Spleen (tissue), 11 donors: ENCODE results near the gene SHC4. TPM values are rescaled to one million over a fixed set of nuclear protein-coding genes. Genes with fewer than 3 reads are reported as not detected.

Experiments used
- DNase-seq: peaks from one replicate; pipeline ENCODE4 v3.0.0-alpha.2; 2020
- H3K27ac ChIP-seq, 8 donors: fragments of 200-600 bp; sonication (generic) in 7 of 8; 1 replicate in 4 of 8; 2 replicates in 4 of 8; pipeline versions ENCODE4 v1.5.0 to v1.8.0; 2016 to 2021; ENCODE audit warnings: inconsistent platforms in 4 of 8, mild to moderate bottlenecking in 4 of 8, moderate library complexity in 1 of 8
- H3K27me3 ChIP-seq, 7 donors: fragments of 200-600 bp; sonication (generic) in 6 of 7; replicated peaks in 1 of 7; 1 replicate in 4 of 7; 2 replicates in 3 of 7; pipeline versions ENCODE4 v1.5.0 to v1.8.0; 2016 to 2021; ENCODE audit warnings: inconsistent platforms in 3 of 7, mild to moderate bottlenecking in 1 of 7
- H3K36me3 ChIP-seq, 6 donors: fragments of 200-600 bp; sonication (generic) in 5 of 6; 1 replicate in 4 of 6; 2 replicates in 2 of 6; pipeline versions ENCODE4 v1.5.0 to v1.8.0; 2016 to 2021; ENCODE audit warnings: inconsistent platforms in 2 of 6
- H3K4me1 ChIP-seq, 6 donors: fragments of 200-600 bp; sonication (generic) in 5 of 6; 1 replicate in 3 of 6; 2 replicates in 3 of 6; pipeline versions ENCODE4 v1.5.0 to v1.8.0; 2016 to 2021; ENCODE audit warnings: inconsistent platforms in 3 of 6
- H3K4me3 ChIP-seq, 8 donors: fragments of 200-600 bp; sonication (generic) in 7 of 8; 1 replicate in 4 of 8; 2 replicates in 4 of 8; pipeline versions ENCODE4 v1.5.0 to v1.8.0; 2016 to 2021; ENCODE audit warnings: inconsistent platforms in 4 of 8, mild to moderate bottlenecking in 4 of 8, moderate library complexity in 2 of 8
- H3K9me3 ChIP-seq, 8 donors: fragments of 200-600 bp; sonication (generic) in 7 of 8; 1 replicate in 4 of 8; 2 replicates in 4 of 8; pipeline versions ENCODE4 v1.5.0 to v1.8.0; 2016 to 2021; ENCODE audit warnings: inconsistent platforms in 4 of 8
- POLR2A ChIP-seq, 3 donors: fragments of 450-650 bp; IDR thresholded peaks; one replicate each; pipeline ENCODE4 v1.5.1; 2017; ENCODE audit warnings: antibody characterized with exemption in 3 of 3, mild to moderate bottlenecking in 1 of 3
- POLR2AphosphoS5 ChIP-seq, 3 donors: sonication (generic); formaldehyde crosslinking; IDR thresholded peaks; one replicate each; pipeline ENCODE4 v1.5.1; 2017; ENCODE audit warnings: antibody characterized with exemption in 3 of 3
- WGBS, 5 donors: extraction: QIAGEN DNeasy Blood & Tissue Kit in 3 of 5; methylation state at CpG; one replicate each; pipeline versions ENCODE4 v1.1.5 to v1.1.7; 2013 to 2018; 5-methylcytosine and 5-hydroxymethylcytosine counted together
- intact Hi-C: fragments of 100-400 bp; cut with DNase I; formaldehyde crosslinking; loops from one replicate; pipeline ENCODE4 v1.15.0; 2023; ENCODE audit warnings: low total_unique reads
- polyA plus RNA-seq, 3 donors: library from polyadenylated mRNA; stranded (reverse); fragments of 200-250 nt; gene quantifications; one replicate each; pipeline ENCODE4 v1.2.1, GENCODE V29; 2013
- total RNA-seq, 7 donors: library from RNA; depleted of rRNA in 3 of 7; stranded (reverse); fragments of >200 nt in 3 of 7; fragmentation: NEBNext Ultra II Directional in 4 of 7; extraction: Animal tissue kit (Norgen Biotek cat#: 25700) in 4 of 7; gene quantifications; one replicate each; pipeline versions ENCODE4 v1.1.0 to v1.2.1, GENCODE V29; 2016 to 2021
- TF ChIP-seq, protein P1 (sequence below), 11 experiments: fragments of 200-600 bp in 7 of 11; fragments of 450-650 bp in 4 of 11; sonication (generic) in 4 of 11; IDR thresholded peaks in 8 of 11; conservative IDR thresholded peaks in 3 of 11; 1 replicate in 7 of 11; 2 replicates in 4 of 11; pipeline versions ENCODE4 v1.4.0 to v1.8.0; 2016 to 2021; ENCODE audit warnings: antibody characterized with exemption in 11 of 11, inconsistent platforms in 4 of 11, mild to moderate bottlenecking in 1 of 11
- donor health status: healthy with polysubstance abuse.
- donor health status: DM: no; HTN: no; CAD: no; lungs with moderate emphysema.
- donor health status: DM: no; HTN: no; CAD: no.
- donor health status: Bipolar disorder and iron deficiency.
- donor health status: healthy.
- donor health status: DM: no; HTN: no; CAD: no.
- donor health status: DM: yes; HTN: yes; CAD: no.

Gene SHC4
- total and polyA plus RNA-seq, 10 donors: 0.20 to 0.42 (median 0.27) TPM; not detected in 5

GRCh38 chr15:48946074-48946839 lies 17.5 kb downstream of the SHC4 start:
- Histone ChIP-seq H3K4me1 (no peaks in the 10 kb centered on the region), H3K27me3 (no peaks in the 10 kb centered on the region), H3K36me3 (no peaks in the 10 kb centered on the region), H3K9me3 (no peaks in the 10 kb centered on the region), H3K27ac (no peak overlapping the region), H3K4me3 (no peak overlapping the region)
- intact Hi-C loops: no loop called here
- no peak for TF ChIP-seq POLR2A (IDR thresholded peaks at IDR 0.05)
- TF ChIP-seq, protein P1, sequence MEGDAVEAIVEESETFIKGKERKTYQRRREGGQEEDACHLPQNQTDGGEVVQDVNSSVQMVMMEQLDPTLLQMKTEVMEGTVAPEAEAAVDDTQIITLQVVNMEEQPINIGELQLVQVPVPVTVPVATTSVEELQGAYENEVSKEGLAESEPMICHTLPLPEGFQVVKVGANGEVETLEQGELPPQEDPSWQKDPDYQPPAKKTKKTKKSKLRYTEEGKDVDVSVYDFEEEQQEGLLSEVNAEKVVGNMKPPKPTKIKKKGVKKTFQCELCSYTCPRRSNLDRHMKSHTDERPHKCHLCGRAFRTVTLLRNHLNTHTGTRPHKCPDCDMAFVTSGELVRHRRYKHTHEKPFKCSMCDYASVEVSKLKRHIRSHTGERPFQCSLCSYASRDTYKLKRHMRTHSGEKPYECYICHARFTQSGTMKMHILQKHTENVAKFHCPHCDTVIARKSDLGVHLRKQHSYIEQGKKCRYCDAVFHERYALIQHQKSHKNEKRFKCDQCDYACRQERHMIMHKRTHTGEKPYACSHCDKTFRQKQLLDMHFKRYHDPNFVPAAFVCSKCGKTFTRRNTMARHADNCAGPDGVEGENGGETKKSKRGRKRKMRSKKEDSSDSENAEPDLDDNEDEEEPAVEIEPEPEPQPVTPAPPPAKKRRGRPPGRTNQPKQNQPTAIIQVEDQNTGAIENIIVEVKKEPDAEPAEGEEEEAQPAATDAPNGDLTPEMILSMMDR (IDR thresholded peaks at IDR 0.05 in 8 of 11, conservative IDR thresholded peaks at IDR 0.05 in 3 of 11): no peak
- no peak for TF ChIP-seq POLR2AphosphoS5 (IDR thresholded peaks at IDR 0.05)
- WGBS, 5 donors: 32 to 43% (median 40%) methylated on average over 5 of the region's 5 CpGs
- DNase-seq: no peak

- no peak for DNase-seq
- no peaks in the 10 kb centered on the region for H3K9me3 ChIP-seq
- no peak overlapping the region for H3K27ac ChIP-seq
- H3K27me3 ChIP-seq: no peaks in the 10 kb centered on the region
- WGBS, 5 donors: 45 to 94% (median 68%) methylated on average over 2 of the region's 2 CpGs
- intact Hi-C loops: no loop called here
- H3K4me3 ChIP-seq: no peak overlapping the region
- no peaks in the 10 kb centered on the region for H3K4me1 ChIP-seq
- no peaks in the 10 kb centered on the region for H3K36me3 ChIP-seq
- TF ChIP-seq POLR2A (IDR thresholded peaks at IDR 0.05) (no peak), POLR2AphosphoS5 (IDR thresholded peaks at IDR 0.05) (no peak)
- TF ChIP-seq, protein P1 (IDR thresholded peaks at IDR 0.05 in 8 of 11, conservative IDR thresholded peaks at IDR 0.05 in 3 of 11): no peak
Observed at GRCh38 chr15:48945386-48945785, 18.3 kb downstream of the SHC4 start.

DNA sequence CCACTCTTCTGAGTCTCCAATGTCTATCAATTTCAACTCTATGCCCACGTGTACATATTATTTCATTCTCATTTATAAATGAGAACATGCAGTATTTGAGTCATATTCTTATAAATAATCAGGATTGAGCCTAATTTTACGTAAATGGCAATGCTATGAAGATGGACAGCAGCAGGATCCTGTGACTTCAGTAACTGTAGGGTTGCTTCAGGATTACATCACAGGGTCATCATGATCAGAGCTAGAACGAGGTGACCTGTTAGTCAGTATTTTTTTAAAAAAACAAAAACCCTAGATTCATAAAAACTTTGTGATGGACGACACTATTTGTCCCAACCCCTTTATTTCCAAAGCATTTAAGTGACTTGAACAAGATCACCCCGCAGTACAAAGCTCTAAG lies 21.8 kb downstream of the SHC4 start:
- no peak for DNase-seq
- Histone ChIP-seq H3K36me3 (no peaks in the 10 kb centered on the region), H3K4me1 (no peaks in the 10 kb centered on the region), H3K9me3 (no peaks in the 10 kb centered on the region), H3K4me3 (no peak overlapping the region), H3K27me3 (no peaks in the 10 kb centered on the region), H3K27ac (no peak overlapping the region)
- intact Hi-C loops: no loop called here
- WGBS, 5 donors: 76 to 86% (median 82%) methylated on average over 5 of the region's 5 CpGs
- TF ChIP-seq POLR2AphosphoS5 (IDR thresholded peaks at IDR 0.05): no peak
- no peak for TF ChIP-seq POLR2A (IDR thresholded peaks at IDR 0.05)
- TF ChIP-seq, protein P1 (IDR thresholded peaks at IDR 0.05 in 8 of 11, conservative IDR thresholded peaks at IDR 0.05 in 3 of 11): no peak

GRCh38 chr15:48940508-48940907 lies 23.2 kb downstream of the SHC4 start:
- no peak overlapping the region for H3K27ac ChIP-seq
- H3K36me3 ChIP-seq: no peaks in the 10 kb centered on the region
- H3K4me1 ChIP-seq: no peaks in the 10 kb centered on the region
- H3K27me3 ChIP-seq: peaks cover 0 to 4% (median 0%) of the 10 kb centered on the region in 7 donors
- 74 to 91% (median 81%) methylated on average over 6 of the region's 6 CpGs for WGBS, 5 donors
- intact Hi-C loops: no loop called here
- no peak for DNase-seq
- TF ChIP-seq, protein P1 (IDR thresholded peaks at IDR 0.05 in 8 of 11, conservative IDR thresholded peaks at IDR 0.05 in 3 of 11): no peak
- TF ChIP-seq POLR2A (IDR thresholded peaks at IDR 0.05): no peak
- TF ChIP-seq POLR2AphosphoS5 (IDR thresholded peaks at IDR 0.05): no peak
- H3K4me3 ChIP-seq: no peak overlapping the region
- H3K9me3 ChIP-seq: no peaks in the 10 kb centered on the region
